GM19328 (cell line): ENCODE measurements around the gene PAPOLA.

Experiments used
- ATAC-seq: cut with Tn5 transposase; IDR thresholded peaks from one replicate; pipeline ENCODE4 v1.9.1; 2021; ENCODE audit warnings: mild to moderate bottlenecking, moderate library complexity; ENCODE audit not compliant: unreplicated experiment

PAPOLA gene

GRCh38 chr14:96584199-96584906, 82.2 kb downstream of the PAPOLA start:
- peak; percentile 72 for ATAC-seq

GRCh38 chr14:96584907-96585671, 82.9 kb downstream of the PAPOLA start:
- ATAC-seq: no peak

DNA sequence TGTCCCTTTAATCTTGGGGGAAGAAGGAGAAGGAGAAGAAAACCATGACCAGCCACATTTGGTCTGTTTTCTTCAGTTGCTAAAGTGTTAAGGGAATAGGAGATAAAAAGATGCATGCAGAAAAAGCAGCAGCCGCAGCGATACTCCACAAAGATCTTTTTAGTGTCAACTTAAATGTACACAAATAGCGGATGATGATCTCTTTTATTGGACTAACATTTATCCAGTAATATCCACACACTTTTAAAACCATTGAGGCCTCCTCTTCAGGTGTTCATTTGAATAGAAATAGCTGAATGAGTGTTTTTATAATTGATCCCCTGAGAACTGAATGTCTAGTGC, 83.5 kb downstream of the PAPOLA start:
- no peak for ATAC-seq

DNA sequence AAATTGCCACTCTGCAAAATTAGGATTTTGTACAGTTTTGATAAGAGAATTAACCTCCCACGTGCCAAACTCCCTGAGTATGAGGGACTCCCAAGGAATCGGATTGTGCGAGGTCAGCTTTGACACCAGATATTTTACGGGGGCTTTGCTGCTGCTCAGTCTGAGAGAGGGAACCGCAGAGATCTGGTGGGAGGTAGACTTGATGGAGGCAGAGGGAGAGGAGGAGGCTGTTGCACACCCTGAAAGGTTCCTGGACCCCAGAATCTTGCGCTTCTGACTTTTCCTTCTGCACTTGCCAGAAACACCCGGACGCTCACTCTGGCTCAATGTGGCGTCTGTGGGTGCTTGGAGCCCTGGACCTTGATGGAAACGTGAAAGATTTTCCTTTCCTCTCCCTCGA, 83.9 kb downstream of the PAPOLA start:
- no peak for ATAC-seq

- ATAC-seq: no peak
Observed at GRCh38 chr14:96586921-96587822, 85.0 kb downstream of the PAPOLA start.

GRCh38 chr14:96587823-96588385, 85.7 kb downstream of the PAPOLA start:
- no peak for ATAC-seq

GRCh38 chr14:96588410-96589257, 86.5 kb downstream of the PAPOLA start:
- ATAC-seq: no peak

DNA sequence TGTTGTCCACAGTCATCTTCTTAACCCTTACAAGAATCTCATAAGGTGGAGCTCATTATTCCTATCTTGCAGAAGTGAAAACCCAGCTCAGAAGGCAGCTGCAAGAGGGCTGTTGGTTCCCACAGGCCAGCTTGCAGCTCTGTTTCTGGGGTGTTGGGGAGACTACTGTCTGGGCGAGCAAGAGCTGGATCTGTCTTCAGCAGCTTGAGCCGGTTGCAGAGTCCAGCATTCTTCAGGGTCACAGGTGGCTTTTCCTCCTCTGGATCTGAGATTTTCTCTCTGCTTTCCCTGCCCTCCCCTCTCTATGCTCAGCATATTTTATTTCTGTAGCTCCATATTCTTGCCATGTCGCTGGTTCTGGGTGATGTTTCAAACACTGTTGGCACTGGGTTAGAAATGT, 87.4 kb downstream of the PAPOLA start:
- no peak for ATAC-seq

DNA sequence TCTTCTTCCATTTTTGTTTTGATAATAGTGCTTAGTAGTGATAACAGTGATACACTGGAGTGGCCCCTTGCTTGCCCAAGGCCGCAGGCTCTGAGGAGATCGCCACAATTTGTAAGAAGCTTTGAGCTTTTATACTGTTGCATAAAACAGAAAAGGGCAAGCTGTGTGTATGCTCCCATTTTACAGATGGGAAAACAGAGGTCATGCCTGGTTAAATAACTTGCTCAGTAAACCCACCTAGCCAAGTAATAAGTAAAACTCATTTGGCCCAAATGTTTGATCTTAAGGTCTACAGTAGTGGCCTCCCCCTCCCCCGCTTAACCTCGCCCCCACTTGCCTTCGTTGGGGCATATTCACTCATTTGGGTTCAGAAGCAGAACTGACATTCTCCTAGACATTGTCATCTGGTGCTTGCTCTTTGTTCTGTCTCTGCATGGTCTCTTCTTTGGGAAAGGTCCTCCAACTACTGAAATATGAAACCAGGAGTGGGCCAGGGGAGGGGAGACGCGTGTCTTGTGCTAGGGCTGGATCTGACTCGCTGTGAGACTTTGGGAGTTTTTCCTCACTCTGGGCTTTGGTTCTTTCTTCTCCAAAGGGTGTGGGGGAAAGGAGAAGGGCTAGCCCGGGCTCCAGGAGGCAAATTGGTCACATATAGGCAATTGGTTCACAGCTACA, 88.1 kb downstream of the PAPOLA start:
- ATAC-seq: no peak

DNA sequence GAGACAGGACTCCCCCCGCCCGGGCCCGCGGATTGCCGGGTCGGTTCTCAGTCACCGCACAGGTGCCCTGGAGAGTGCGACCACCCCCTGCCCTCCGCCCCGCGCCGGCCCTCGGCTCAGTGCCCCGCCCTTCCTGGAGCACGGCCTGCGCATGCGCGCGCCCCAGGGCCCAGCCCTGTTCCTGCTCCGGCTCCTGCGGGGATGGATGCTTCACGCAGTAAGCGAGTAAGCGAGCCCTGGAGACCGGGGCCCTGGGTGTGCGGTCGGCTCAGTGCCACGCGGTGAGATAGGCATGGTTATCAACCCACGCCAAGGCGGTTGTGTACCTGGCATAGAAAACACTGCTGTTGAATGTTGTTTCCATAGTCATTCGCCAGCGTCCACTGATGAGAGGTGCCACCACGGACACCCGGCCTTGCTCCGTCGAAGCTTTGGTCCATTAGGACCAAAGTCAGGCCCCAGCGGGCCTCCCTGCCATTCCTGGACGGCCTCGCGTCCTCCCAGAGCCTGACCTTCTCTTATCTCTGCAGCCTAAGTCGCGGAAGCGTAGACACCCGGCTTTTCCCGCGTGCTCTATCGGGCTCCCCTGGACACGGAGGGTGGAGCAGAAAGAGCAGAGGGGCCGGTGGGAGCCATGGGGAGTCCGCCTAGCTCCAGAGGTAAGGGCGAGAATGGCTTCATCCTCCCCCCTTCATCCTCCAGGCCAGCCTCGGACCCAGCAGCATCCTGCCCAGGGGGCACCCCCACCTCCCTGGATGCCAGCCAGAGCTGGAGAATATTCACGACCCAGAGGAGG, 90.6 kb downstream of the PAPOLA start:
- peak; percentile 77 for ATAC-seq

- no peak for ATAC-seq
Observed at GRCh38 chr14:96594961-96595360, 92.8 kb downstream of the PAPOLA start.

GRCh38 chr14:96597680-96598079, 95.5 kb downstream of the PAPOLA start:
- no peak for ATAC-seq

DNA sequence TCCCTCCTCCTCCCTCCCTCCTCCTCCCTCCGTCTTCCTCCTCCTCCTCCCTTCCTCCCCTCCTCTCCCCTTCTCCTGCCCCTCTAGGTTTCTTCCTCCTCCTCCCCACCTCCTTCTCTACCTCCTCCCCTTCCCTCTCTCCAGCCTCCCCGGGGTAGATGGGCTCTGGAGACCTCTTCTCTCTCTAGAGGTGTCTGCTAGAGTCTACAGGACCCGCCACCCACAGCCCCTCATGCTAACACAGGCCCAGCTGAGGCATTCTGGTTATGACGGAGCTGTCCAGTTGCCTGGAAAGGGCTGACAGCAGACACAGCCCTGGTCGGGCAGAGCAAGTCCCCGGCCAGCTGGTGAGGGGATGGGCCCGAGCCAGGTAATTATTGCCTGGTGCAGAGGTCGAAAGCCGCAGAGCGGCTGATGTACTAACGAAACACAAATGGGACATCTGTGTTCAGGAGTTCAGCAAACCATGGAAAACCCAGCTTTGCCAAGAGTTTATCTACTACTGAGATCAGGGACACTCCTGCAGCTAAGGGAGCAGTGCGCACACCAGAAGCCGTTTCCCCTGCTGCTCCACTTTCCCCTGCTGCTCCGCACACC, 96.2 kb downstream of the PAPOLA start:
- ATAC-seq: no peak

- ATAC-seq: no peak
Observed at GRCh38 chr14:96599076-96599475, 96.9 kb downstream of the PAPOLA start.

DNA sequence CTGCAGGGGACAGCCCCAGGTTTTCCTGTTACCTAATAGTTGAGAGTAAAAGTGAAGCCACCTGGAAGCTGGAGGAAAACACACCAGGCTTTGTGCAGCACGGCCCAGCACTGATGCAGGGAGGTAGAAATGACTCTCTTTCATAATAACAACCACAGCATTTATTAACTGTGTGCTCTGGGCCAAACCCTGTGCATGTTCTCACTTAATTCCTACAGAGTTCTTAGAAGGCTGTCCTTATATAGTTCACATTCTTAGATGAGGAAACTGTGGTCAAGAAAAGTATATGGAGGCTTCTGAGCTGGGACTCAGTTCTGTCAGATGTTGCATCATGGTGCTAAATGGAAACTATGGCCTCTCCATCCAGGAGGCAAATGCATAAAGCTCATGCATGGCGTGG, 100.0 kb downstream of the PAPOLA start:
- no peak for ATAC-seq

- ATAC-seq: no peak
Observed at GRCh38 chr14:96603350-96604255, 101.4 kb downstream of the PAPOLA start.

GRCh38 chr14:96614481-96614881, 112.3 kb downstream of the PAPOLA start:
- no peak for ATAC-seq
